H9 (cell line): ENCODE data around the gene WASHC3. TPM values are rescaled to one million over a fixed set of nuclear protein-coding genes. Genes with fewer than 3 reads are reported as not detected.

Experiments used
- DNase-seq: peaks from one replicate; pipeline ENCODE4 v3.0.0-alpha.2; 2017
- H2AFZ ChIP-seq: one replicate; pipeline ENCODE4 v1.6.1; 2013; ENCODE audit warnings: mild to moderate bottlenecking, low read length, control low read depth, moderate library complexity
- H2AK5ac ChIP-seq: 2 replicates; pipeline ENCODE4 v1.6.1; 2013; ENCODE audit warnings: low read length, control low read depth, mixed read lengths; ENCODE audit not compliant: insufficient read length
- H2BK120ac ChIP-seq: one replicate; pipeline ENCODE4 v1.6.1; 2013; ENCODE audit warnings: low read depth, mild to moderate bottlenecking, low read length, control low read depth, inconsistent platforms; ENCODE audit not compliant: poor library complexity, severe bottlenecking
- H2BK12ac ChIP-seq: 2 replicates; pipeline ENCODE4 v1.6.1; 2013; ENCODE audit warnings: low read length, control low read depth, mixed read lengths, low read depth; ENCODE audit not compliant: insufficient read length
- H2BK15ac ChIP-seq: 2 replicates; pipeline ENCODE4 v1.6.1; 2013; ENCODE audit warnings: low read depth, low read length, control low read depth
- H2BK20ac ChIP-seq: one replicate; pipeline ENCODE4 v1.6.1; 2013; ENCODE audit warnings: low read depth, mild to moderate bottlenecking, low read length, control low read depth, inconsistent platforms; ENCODE audit not compliant: poor library complexity, severe bottlenecking
- H2BK5ac ChIP-seq: 2 replicates; pipeline ENCODE4 v1.6.1; 2013; ENCODE audit warnings: low read length, control low read depth, mixed read lengths; ENCODE audit not compliant: insufficient read length
- H3K14ac ChIP-seq: 2 replicates; pipeline ENCODE4 v1.6.1; 2013; ENCODE audit warnings: low read length, control low read depth; ENCODE audit not compliant: insufficient read depth
- H3K18ac ChIP-seq: 2 replicates; pipeline ENCODE4 v1.6.1; 2013; ENCODE audit warnings: low read depth, mild to moderate bottlenecking, mixed read lengths, low read length, control low read depth; ENCODE audit not compliant: insufficient read length
- H3K23ac ChIP-seq: 2 replicates; pipeline ENCODE4 v1.6.1; 2013; ENCODE audit warnings: low read length, control low read depth, mixed read lengths, low read depth; ENCODE audit not compliant: insufficient read length
- H3K23me2 ChIP-seq: 2 replicates; pipeline ENCODE4 v1.6.1; 2013; ENCODE audit warnings: low read depth, mild to moderate bottlenecking, mixed read lengths, low read length, control low read depth; ENCODE audit not compliant: insufficient read length, poor library complexity, severe bottlenecking
- H3K27ac ChIP-seq: 2 replicates; pipeline ENCODE4 v1.5.1; 2013; ENCODE audit warnings: low read length, control low read depth, mixed read lengths, low read depth; ENCODE audit not compliant: insufficient read length
- H3K27me3 ChIP-seq: 2 replicates; pipeline ENCODE4 v1.6.1; 2013; ENCODE audit warnings: low read length, control low read depth, inconsistent platforms; ENCODE audit not compliant: insufficient read depth
- H3K4ac ChIP-seq: 2 replicates; pipeline ENCODE4 v1.6.1; 2013; ENCODE audit warnings: low read depth, mild to moderate bottlenecking, control low read depth, inconsistent platforms, low read length, moderate library complexity
- H3K4me1 ChIP-seq: 2 replicates; pipeline ENCODE4 v1.6.1; 2013; ENCODE audit warnings: low read length, control low read depth, inconsistent platforms; ENCODE audit not compliant: insufficient read depth
- H3K4me2 ChIP-seq: 2 replicates; pipeline ENCODE4 v1.6.1; 2013; ENCODE audit warnings: low read length, control low read depth, mixed read lengths; ENCODE audit not compliant: insufficient read length, insufficient read depth
- H3K56ac ChIP-seq: 2 replicates; pipeline ENCODE4 v1.6.1; 2013; ENCODE audit warnings: low read depth, mild to moderate bottlenecking, mixed read lengths, low read length, control low read depth; ENCODE audit not compliant: insufficient read length
- H3K79me1 ChIP-seq: 2 replicates; pipeline ENCODE4 v1.6.1; 2013; ENCODE audit warnings: low read depth, mild to moderate bottlenecking, moderate library complexity, low read length, control low read depth, inconsistent platforms; ENCODE audit not compliant: insufficient read depth, poor library complexity, severe bottlenecking
- H3K79me2 ChIP-seq: 2 replicates; pipeline ENCODE4 v1.6.1; 2013; ENCODE audit warnings: low read length, control low read depth, inconsistent platforms; ENCODE audit not compliant: insufficient read depth
- H3K9ac ChIP-seq: 2 replicates; pipeline ENCODE4 v1.6.1; 2013; ENCODE audit warnings: low read length, control low read depth, mixed read lengths; ENCODE audit not compliant: insufficient read length; ENCODE audit errors: extremely low read depth
- H3K9me3 ChIP-seq: one replicate; pipeline ENCODE4 v1.6.1; 2013; ENCODE audit warnings: low read depth, low read length, inconsistent platforms; ENCODE audit not compliant: control insufficient read depth
- H3T11ph ChIP-seq: one replicate; pipeline ENCODE4 v1.6.1; 2013; ENCODE audit warnings: mild to moderate bottlenecking, low read length, control low read depth, inconsistent platforms
- H4K20me1 ChIP-seq: one replicate; pipeline ENCODE4 v1.6.1; 2013; ENCODE audit not compliant: control insufficient read depth, insufficient read length, insufficient read depth
- H4K5ac ChIP-seq: 2 replicates; pipeline ENCODE4 v1.6.1; 2013; ENCODE audit warnings: low read depth, mild to moderate bottlenecking, mixed read lengths, low read length, control low read depth; ENCODE audit not compliant: insufficient read length
- H4K8ac ChIP-seq: replicated peaks from 2 replicates; pipeline ENCODE4 v1.6.1; 2013; ENCODE audit warnings: low read length, control low read depth, mixed read lengths, low read depth; ENCODE audit not compliant: insufficient read length
- H4K91ac ChIP-seq: 2 replicates; pipeline ENCODE4 v1.6.1; 2013; ENCODE audit warnings: low read depth, mild to moderate bottlenecking, moderate library complexity, mixed read lengths, low read length, control low read depth; ENCODE audit not compliant: insufficient read length
- H3K27ac Mint-ChIP-seq, 3 experiments: 2 replicates in 2 of 3; 3 replicates in 1 of 3; pipeline ENCODE4 v1.8.0; 2020 to 2021; ENCODE audit warnings: mixed read lengths in 3 of 3, mild to moderate bottlenecking in 1 of 3, moderate library complexity in 1 of 3
- H3K27me3 Mint-ChIP-seq: 2 replicates; pipeline ENCODE4 v1.8.0; 2021; ENCODE audit warnings: low read depth, mild to moderate bottlenecking, moderate library complexity, mixed read lengths
- H3K36me3 Mint-ChIP-seq, 3 experiments: 2 replicates in 2 of 3; 3 replicates in 1 of 3; pipeline ENCODE4 v1.8.0; 2020 to 2021; ENCODE audit warnings: low read depth in 3 of 3, mixed read lengths in 3 of 3; ENCODE audit not compliant: insufficient read depth in 1 of 3
- H3K4me1 Mint-ChIP-seq, 2 experiments: 2 replicates each; pipeline ENCODE4 v1.8.0; 2020; ENCODE audit warnings: mixed read lengths in 2 of 2
- H3K4me3 Mint-ChIP-seq, 2 experiments: 2 replicates in 1 of 2; 3 replicates in 1 of 2; pipeline ENCODE4 v1.8.0; 2020 to 2021; ENCODE audit warnings: mild to moderate bottlenecking in 2 of 2, mixed read lengths in 2 of 2, moderate library complexity in 1 of 2
- H3K9me3 Mint-ChIP-seq, 2 experiments: 2 replicates in 1 of 2; 3 replicates in 1 of 2; pipeline ENCODE4 v1.8.0; 2020; ENCODE audit warnings: mild to moderate bottlenecking in 2 of 2, mixed read lengths in 2 of 2, moderate library complexity in 1 of 2
- WGBS: extraction: QIAGEN DNeasy Blood & Tissue Kit; methylation state at CpG from one replicate; pipeline ENCODE4 v1.1.7; 2013; ENCODE audit warnings: missing lambda C conversion rate, low lambda C conversion rate, mixed read lengths; ENCODE audit not compliant: insufficient read length; ENCODE audit errors: extremely low coverage; 5-methylcytosine and 5-hydroxymethylcytosine counted together
- total RNA-seq: library from RNA; stranded (reverse); gene quantifications from 2 replicates; pipeline ENCODE4 v1.2.1, GENCODE V29; 2021
- TF ChIP-seq, protein P1 (sequence below): fragments of 200-600 bp; sonication (generic); conservative IDR thresholded peaks from 3 replicates; pipeline ENCODE4 v1.8.0; 2021; ENCODE audit warnings: antibody characterized with exemption, mild to moderate bottlenecking

WASHC3 gene
- total RNA-seq, 1 experiment from 2014 or later: 14.1 TPM

DNA sequence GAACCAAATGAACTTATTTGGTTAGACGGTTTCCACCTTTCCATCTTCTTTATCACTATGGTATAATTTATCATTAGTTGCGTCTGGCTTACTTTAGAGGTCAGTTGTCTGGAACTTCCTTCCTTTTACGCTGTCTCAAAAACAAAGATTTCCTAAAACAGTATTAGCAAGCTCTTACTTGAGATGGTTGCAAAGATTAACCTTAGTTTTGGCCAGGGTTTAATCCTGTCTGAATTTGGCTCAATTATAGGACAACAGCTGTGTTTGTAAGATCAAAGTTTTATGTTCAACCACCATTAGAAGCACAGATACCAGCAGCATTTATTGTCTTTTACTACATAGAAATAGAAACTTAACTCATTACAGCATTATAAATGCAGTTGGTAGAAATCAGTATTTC is 7.9 kb upstream of the WASHC3 start:
- Histone ChIP-seq H2AFZ (no peak overlapping the region), H2AK5ac (no peak overlapping the region), H3K79me2 (no peaks in the 10 kb centered on the region), H3K23ac (no peak overlapping the region), H3K4me2 (no peak overlapping the region), H2BK20ac (no peak overlapping the region), H3K9ac (no peak overlapping the region), H3K79me1 (no peaks in the 10 kb centered on the region), H4K5ac (no peak overlapping the region), H3K9me3 (no peaks in the 10 kb centered on the region), H3K4ac (no peak overlapping the region), H3K4me1 (no peaks in the 10 kb centered on the region), H4K91ac (no peak overlapping the region), H4K8ac (no peak overlapping the region), H2BK5ac (no peak overlapping the region), H3K27me3 (no peaks in the 10 kb centered on the region), H2BK120ac (no peak overlapping the region), H3K18ac (no peak overlapping the region), H2BK12ac (no peak overlapping the region), H4K20me1 (no peaks in the 10 kb centered on the region), H3K27ac (no peak overlapping the region), H2BK15ac (no peak overlapping the region), H3K23me2 (no peaks in the 10 kb centered on the region), H3K14ac (no peak overlapping the region), H3T11ph (no peak overlapping the region), H3K56ac (no peak overlapping the region)
- no peak overlapping the region for H3K27ac Mint-ChIP-seq
- H3K9me3 Mint-ChIP-seq: no peaks in the 10 kb centered on the region
- no peak overlapping the region for H3K4me3 Mint-ChIP-seq
- no CpG with 5 or more reads among the region's 3 CpGs for WGBS
- TF ChIP-seq, protein P1, sequence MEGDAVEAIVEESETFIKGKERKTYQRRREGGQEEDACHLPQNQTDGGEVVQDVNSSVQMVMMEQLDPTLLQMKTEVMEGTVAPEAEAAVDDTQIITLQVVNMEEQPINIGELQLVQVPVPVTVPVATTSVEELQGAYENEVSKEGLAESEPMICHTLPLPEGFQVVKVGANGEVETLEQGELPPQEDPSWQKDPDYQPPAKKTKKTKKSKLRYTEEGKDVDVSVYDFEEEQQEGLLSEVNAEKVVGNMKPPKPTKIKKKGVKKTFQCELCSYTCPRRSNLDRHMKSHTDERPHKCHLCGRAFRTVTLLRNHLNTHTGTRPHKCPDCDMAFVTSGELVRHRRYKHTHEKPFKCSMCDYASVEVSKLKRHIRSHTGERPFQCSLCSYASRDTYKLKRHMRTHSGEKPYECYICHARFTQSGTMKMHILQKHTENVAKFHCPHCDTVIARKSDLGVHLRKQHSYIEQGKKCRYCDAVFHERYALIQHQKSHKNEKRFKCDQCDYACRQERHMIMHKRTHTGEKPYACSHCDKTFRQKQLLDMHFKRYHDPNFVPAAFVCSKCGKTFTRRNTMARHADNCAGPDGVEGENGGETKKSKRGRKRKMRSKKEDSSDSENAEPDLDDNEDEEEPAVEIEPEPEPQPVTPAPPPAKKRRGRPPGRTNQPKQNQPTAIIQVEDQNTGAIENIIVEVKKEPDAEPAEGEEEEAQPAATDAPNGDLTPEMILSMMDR: no peak
- no peaks in the 10 kb centered on the region for H3K27me3 Mint-ChIP-seq
- no peak for DNase-seq
- H3K36me3 Mint-ChIP-seq: 0 out of 7 replicates have a peak, but pooled peaks cover 0 to 1% (median 0%) of the 10 kb centered on the region in 3 experiments
- no peaks in the 10 kb centered on the region for H3K4me1 Mint-ChIP-seq
